DND-41 (cell line): ENCODE measurements around the gene ATP11B.

Experiments
- EZH2 ChIP-seq: IDR thresholded peaks from 3 replicates; pipeline ENCODE4 v1.6.1; 2012; ENCODE audit warnings: borderline replicate concordance, low read depth, mild to moderate bottlenecking, moderate library complexity, low read length, inconsistent platforms; ENCODE audit not compliant: severe bottlenecking
- TF ChIP-seq, protein P1 (sequence below): IDR thresholded peaks from 2 replicates; pipeline ENCODE4 v1.5.1; 2012; ENCODE audit warnings: borderline replicate concordance, low read length, moderate library complexity, mild to moderate bottlenecking; ENCODE audit not compliant: poor library complexity, severe bottlenecking; ENCODE audit errors: extremely low read depth

DNA sequence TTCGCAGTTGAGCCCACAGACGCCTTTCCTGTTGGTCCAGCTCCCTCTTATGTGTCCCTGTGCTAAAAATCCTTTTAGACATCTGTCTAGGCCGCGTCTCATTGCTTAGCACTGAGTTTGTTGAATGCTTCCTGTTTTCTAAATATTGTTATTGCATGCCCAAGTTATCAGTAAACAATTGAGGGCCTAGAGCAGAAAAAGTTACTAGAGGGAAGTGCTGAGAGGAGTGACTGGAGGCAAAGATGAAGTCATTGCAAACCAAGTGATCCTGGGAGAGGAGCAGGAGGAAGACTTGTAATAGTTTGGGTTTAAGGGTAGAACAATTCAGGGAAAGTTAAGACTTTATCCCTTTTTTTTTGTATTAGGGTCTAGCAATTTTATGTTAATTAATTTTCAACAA lies 98.9 kb downstream of the ATP11B start:
- TF ChIP-seq, protein P1, sequence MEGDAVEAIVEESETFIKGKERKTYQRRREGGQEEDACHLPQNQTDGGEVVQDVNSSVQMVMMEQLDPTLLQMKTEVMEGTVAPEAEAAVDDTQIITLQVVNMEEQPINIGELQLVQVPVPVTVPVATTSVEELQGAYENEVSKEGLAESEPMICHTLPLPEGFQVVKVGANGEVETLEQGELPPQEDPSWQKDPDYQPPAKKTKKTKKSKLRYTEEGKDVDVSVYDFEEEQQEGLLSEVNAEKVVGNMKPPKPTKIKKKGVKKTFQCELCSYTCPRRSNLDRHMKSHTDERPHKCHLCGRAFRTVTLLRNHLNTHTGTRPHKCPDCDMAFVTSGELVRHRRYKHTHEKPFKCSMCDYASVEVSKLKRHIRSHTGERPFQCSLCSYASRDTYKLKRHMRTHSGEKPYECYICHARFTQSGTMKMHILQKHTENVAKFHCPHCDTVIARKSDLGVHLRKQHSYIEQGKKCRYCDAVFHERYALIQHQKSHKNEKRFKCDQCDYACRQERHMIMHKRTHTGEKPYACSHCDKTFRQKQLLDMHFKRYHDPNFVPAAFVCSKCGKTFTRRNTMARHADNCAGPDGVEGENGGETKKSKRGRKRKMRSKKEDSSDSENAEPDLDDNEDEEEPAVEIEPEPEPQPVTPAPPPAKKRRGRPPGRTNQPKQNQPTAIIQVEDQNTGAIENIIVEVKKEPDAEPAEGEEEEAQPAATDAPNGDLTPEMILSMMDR: no peak
- TF ChIP-seq EZH2: no peak
